Gastrocnemius medialis (tissue), 4 donors: ENCODE data around the gene ADAP1.

Experiments used
- CTCF ChIP-seq, 5 experiments: fragments of 450-650 bp in 3 of 5; fragments of 200-600 bp in 2 of 5; sonication (generic) in 2 of 5; IDR thresholded peaks in 4 of 5; conservative IDR thresholded peaks in 1 of 5; 1 replicate in 4 of 5; 2 replicates in 1 of 5; pipeline ENCODE4 v1.5.1; 2016 to 2019; ENCODE audit warnings: antibody characterized with exemption in 5 of 5, mild to moderate bottlenecking in 3 of 5, moderate library complexity in 3 of 5
- POLR2A ChIP-seq, 2 donors: fragments of 450-650 bp; IDR thresholded peaks; one replicate each; pipeline ENCODE4 v1.6.1; 2017; ENCODE audit warnings: antibody characterized with exemption in 2 of 2, mild to moderate bottlenecking in 2 of 2, moderate library complexity in 2 of 2

- TF ChIP-seq CTCF (IDR thresholded peaks at IDR 0.05 in 4 of 5, conservative IDR thresholded peaks at IDR 0.05 in 1 of 5): no peak
- TF ChIP-seq POLR2A (IDR thresholded peaks at IDR 0.05): no peak
These were observed 30.6 kb upstream of the ADAP1 start for GRCh38 chr7:985127-985416.
